ENCODE measurements around the gene MYNN.

Gene MYNN

GRCh38 chr3:169827712-169828111 is 54.5 kb downstream of the MYNN start:
- no peak for DNase-seq (ENCODE audit: low read depth)

GRCh38 chr3:169835533-169835932 is 62.3 kb downstream of the MYNN start:
- no peak for DNase-seq (ENCODE audit: low read depth)

- DNase-seq (ENCODE audit: low read depth) = no peak
Measured at GRCh38 chr3:169836078-169836941, 63.1 kb downstream of the MYNN start.

GRCh38 chr3:169836942-169837275 is 63.7 kb downstream of the MYNN start:
- DNase-seq (ENCODE audit: low read depth) = no peak

GRCh38 chr3:169838511-169839030 is 65.4 kb downstream of the MYNN start:
- no peak for DNase-seq (ENCODE audit: low read depth)
